DMS79 treated with DMSO at 0.1 percent for 48 hours (cell line): ENCODE data around the gene LETMD1.

ENCODE experiments used
- DNase-seq: peaks from one replicate; lab custom pipeline; 2025; lab: John Stamatoyannopoulos, UW

The LETMD1 gene

GRCh38 chr12:51025836-51026638 is 22.1 kb upstream of the LETMD1 start, which contains the start of gene SLC11A2:
Gene SLC11A2 (minus strand): TSS chr12:51026384. CDS start chr12:51010728, 15,656 bp downstream.
- DNase-seq, result peak; percentile 59

GRCh38 chr12:51027342-51027835 is 20.7 kb upstream of the LETMD1 start:
- no peak for DNase-seq

GRCh38 chr12:51028126-51028812 is 19.9 kb upstream of the LETMD1 start:
- peak; percentile 39 for DNase-seq

- no peak for DNase-seq
Observed at GRCh38 chr12:51028813-51029150, 19.3 kb upstream of the LETMD1 start.

GRCh38 chr12:51033048-51033447 is 15.1 kb upstream of the LETMD1 start:
- DNase-seq, result no peak

GRCh38 chr12:51033457-51034089 is 14.6 kb upstream of the LETMD1 start:
- no peak for DNase-seq

GRCh38 chr12:51036279-51036678 is 11.8 kb upstream of the LETMD1 start:
- no peak for DNase-seq

- no peak for DNase-seq
Observed at GRCh38 chr12:51048661-51049251, 629 bp downstream of the LETMD1 start.

- no peak for DNase-seq
Observed at GRCh38 chr12:51049525-51049924, 1.4 kb downstream of the LETMD1 start.

GRCh38 chr12:51051787-51052186 is 3.7 kb downstream of the LETMD1 start:
- no peak for DNase-seq

- DNase-seq, result no peak
Observed at GRCh38 chr12:51055060-51055459, 6.9 kb downstream of the LETMD1 start.

- no peak for DNase-seq
Observed at GRCh38 chr12:51056242-51056641, 8.1 kb downstream of the LETMD1 start.

GRCh38 chr12:51059086-51059485 is 11.0 kb downstream of the LETMD1 start:
- no peak for DNase-seq

GRCh38 chr12:51062631-51063397 is 14.7 kb downstream of the LETMD1 start:
- DNase-seq, result no peak

- no peak for DNase-seq
Observed at GRCh38 chr12:51065530-51065929, 17.4 kb downstream of the LETMD1 start.

GRCh38 chr12:51067229-51067628 is 19.1 kb downstream of the LETMD1 start:
- DNase-seq, result no peak

GRCh38 chr12:51067771-51068170 is 19.6 kb downstream of the LETMD1 start:
- DNase-seq, result no peak

- no peak for DNase-seq
Observed at GRCh38 chr12:51070004-51070403, 21.9 kb downstream of the LETMD1 start.

GRCh38 chr12:51071663-51072062 is 23.5 kb downstream of the LETMD1 start:
- DNase-seq, result no peak

- no peak for DNase-seq
Observed at GRCh38 chr12:51075390-51075789, 27.3 kb downstream of the LETMD1 start.

- DNase-seq, result no peak
Observed at GRCh38 chr12:51076236-51076930, 28.3 kb downstream of the LETMD1 start.
